Measurements from ENCODE around the gene ZBTB16.

GRCh38 chr11:114263513-114264170 is 204.1 kb downstream of the ZBTB16 start:
- no peak for TF ChIP-seq REST (IDR thresholded peaks at IDR 0.05; ENCODE audit: insufficient replicate concordance, low read depth)
- TF ChIP-seq CTCF (IDR thresholded peaks at IDR 0.05; ENCODE audit: insufficient read depth, low read length): no peak
- TF ChIP-seq POLR2AphosphoS5 (IDR thresholded peaks at IDR 0.05; ENCODE audit: low read depth): no peak

All from HL-60 (cell line).